Left lung (tissue), 14 donors: Measurements from ENCODE around the gene GET4. TPM values are rescaled to one million over a fixed set of nuclear protein-coding genes. Genes with fewer than 3 reads are reported as not detected.
A peak's percentile ranks its signal among the peaks of the same experiment; 100 is the strongest.

Experiments
- ATAC-seq: fragments of 200-7000 bp; cut with Tn5 transposase; one replicate; pipeline ENCODE4 v1.9.1; 2020; ENCODE audit warnings: moderate library complexity
- DNase-seq, 4 donors: peaks; one replicate each; pipeline ENCODE4 v3.0.0-alpha.2; 2013 to 2020
- H3K27ac ChIP-seq, 2 donors: fragments of 200-600 bp; sonication (generic) in 1 of 2; one replicate each; pipeline versions ENCODE4 v1.5.0 to v1.8.0; 2020 to 2021
- H3K27me3 ChIP-seq, 2 donors: fragments of 200-600 bp; sonication (generic) in 1 of 2; one replicate each; pipeline versions ENCODE4 v1.5.0 to v1.8.0; 2020 to 2021
- H3K36me3 ChIP-seq, 2 donors: fragments of 200-600 bp; sonication (generic) in 1 of 2; one replicate each; pipeline versions ENCODE4 v1.5.0 to v1.8.0; 2020 to 2021
- H3K4me1 ChIP-seq, 2 donors: fragments of 200-600 bp; one replicate each; pipeline ENCODE4 v1.8.0; 2021
- H3K4me3 ChIP-seq, 2 donors: fragments of 200-600 bp; sonication (generic) in 1 of 2; one replicate each; pipeline versions ENCODE4 v1.5.0 to v1.8.0; 2020 to 2021; ENCODE audit warnings: mild to moderate bottlenecking in 1 of 2
- H3K9me3 ChIP-seq, 2 donors: fragments of 200-600 bp; sonication (generic) in 1 of 2; one replicate each; pipeline versions ENCODE4 v1.5.0 to v1.8.0; 2020 to 2021
- intact Hi-C, 2 donors: fragments of 100-400 bp; cut with DNase I; formaldehyde crosslinking; loops; one replicate each; pipeline versions ENCODE4 v1.11.2 to v1.14.2; 2022
- long read RNA-seq, 12 donors: library from polyadenylated mRNA in 2 of 12; unstranded in 2 of 12; transcript quantifications; one replicate each; pipeline ENCODE4 v2.0.0 and lab custom pipeline, GENCODE V29; 2019 to 2026
- polyA plus RNA-seq, 6 donors: library from polyadenylated mRNA; unstranded; fragments of 120-200 nt; gene quantifications; one replicate each; pipeline ENCODE4 v1.2.1, GENCODE V29; 2013; ENCODE audit not compliant: insufficient read length in 6 of 6
- total RNA-seq, 2 donors: library from RNA; stranded (reverse); fragmentation: NEBNext Ultra II Directional; extraction: Animal tissue kit (Norgen Biotek cat#: 25700); gene quantifications; one replicate each; pipeline ENCODE4 v1.2.1, GENCODE V29; 2021
- TF ChIP-seq, protein P1 (sequence below), 2 donors: fragments of 200-600 bp; sonication (generic) in 1 of 2; IDR thresholded peaks; one replicate each; pipeline versions ENCODE4 v1.5.0 to v1.8.0; 2021; ENCODE audit warnings: antibody characterized with exemption in 2 of 2
- donor health status: DM: no; HTN: yes; CAD: no.
- donor health status: DM: no; HTN: no; CAD: no.

GET4 gene, protein sequence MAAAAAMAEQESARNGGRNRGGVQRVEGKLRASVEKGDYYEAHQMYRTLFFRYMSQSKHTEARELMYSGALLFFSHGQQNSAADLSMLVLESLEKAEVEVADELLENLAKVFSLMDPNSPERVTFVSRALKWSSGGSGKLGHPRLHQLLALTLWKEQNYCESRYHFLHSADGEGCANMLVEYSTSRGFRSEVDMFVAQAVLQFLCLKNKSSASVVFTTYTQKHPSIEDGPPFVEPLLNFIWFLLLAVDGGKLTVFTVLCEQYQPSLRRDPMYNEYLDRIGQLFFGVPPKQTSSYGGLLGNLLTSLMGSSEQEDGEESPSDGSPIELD
- total RNA-seq (10 to 100 TPM; 30.1 to 31.6 TPM), polyA plus RNA-seq (10 to 100 TPM; 25.0 to 39.0 (median 31.1) TPM)
- long read RNA-seq, donor 1, full-length matches to known transcripts: 28 of 28 reads
- long read RNA-seq, donor 1, partial matches to known transcripts: 0 of 28 reads
- long read RNA-seq, donor 1, other reads (novel, unspliced or antisense): 0 of 28 reads
- long read RNA-seq, donor 2, full-length matches to known transcripts: 16 of 16 reads
- long read RNA-seq, donor 2, partial matches to known transcripts: 0 of 16 reads
- long read RNA-seq, donor 2, other reads (novel, unspliced or antisense): 0 of 16 reads
- long read RNA-seq, donor 3, full-length matches to known transcripts: 14 of 14 reads
- long read RNA-seq, donor 3, partial matches to known transcripts: 0 of 14 reads
- long read RNA-seq, donor 3, other reads (novel, unspliced or antisense): 0 of 14 reads
- long read RNA-seq, donor 4, transcript GET4-201 (9 exons, 2,090 nt): major isoform, 25 of 27 reads
- long read RNA-seq, donor 4, partial matches to known transcripts: 1 of 27 reads
- long read RNA-seq, donor 4, other reads (novel, unspliced or antisense): 1 of 27 reads
- long read RNA-seq, donor 5, transcript GET4-201 (9 exons, 2,090 nt): major isoform, 12 of 12 reads
- long read RNA-seq, donor 5, partial matches to known transcripts: 0 of 12 reads
- long read RNA-seq, donor 5, other reads (novel, unspliced or antisense): 0 of 12 reads
- long read RNA-seq, donor 6, full-length matches to known transcripts: 25 of 25 reads
- long read RNA-seq, donor 6, partial matches to known transcripts: 0 of 25 reads
- long read RNA-seq, donor 6, other reads (novel, unspliced or antisense): 0 of 25 reads
- long read RNA-seq, donor 7, full-length matches to known transcripts: 8 of 8 reads
- long read RNA-seq, donor 7, partial matches to known transcripts: 0 of 8 reads
- long read RNA-seq, donor 7, other reads (novel, unspliced or antisense): 0 of 8 reads
- long read RNA-seq, donor 8, transcript GET4-201 (9 exons, 2,090 nt): major isoform, 20 of 20 reads
- long read RNA-seq, donor 8, partial matches to known transcripts: 0 of 20 reads
- long read RNA-seq, donor 8, other reads (novel, unspliced or antisense): 0 of 20 reads
- long read RNA-seq, donor 9: 0 reads
- long read RNA-seq, donor 10, transcript GET4-201 (9 exons, 2,090 nt): major isoform, 50 of 54 reads
- long read RNA-seq, donor 10, partial matches to known transcripts: 4 of 54 reads
- long read RNA-seq, donor 10, other reads (novel, unspliced or antisense): 0 of 54 reads
- long read RNA-seq, donor 11, full-length matches to known transcripts: 28 of 28 reads
- long read RNA-seq, donor 11, partial matches to known transcripts: 0 of 28 reads
- long read RNA-seq, donor 11, other reads (novel, unspliced or antisense): 0 of 28 reads
- long read RNA-seq, donor 12, full-length matches to known transcripts: 18 of 18 reads
- long read RNA-seq, donor 12, partial matches to known transcripts: 0 of 18 reads
- long read RNA-seq, donor 12, other reads (novel, unspliced or antisense): 0 of 18 reads

DNA sequence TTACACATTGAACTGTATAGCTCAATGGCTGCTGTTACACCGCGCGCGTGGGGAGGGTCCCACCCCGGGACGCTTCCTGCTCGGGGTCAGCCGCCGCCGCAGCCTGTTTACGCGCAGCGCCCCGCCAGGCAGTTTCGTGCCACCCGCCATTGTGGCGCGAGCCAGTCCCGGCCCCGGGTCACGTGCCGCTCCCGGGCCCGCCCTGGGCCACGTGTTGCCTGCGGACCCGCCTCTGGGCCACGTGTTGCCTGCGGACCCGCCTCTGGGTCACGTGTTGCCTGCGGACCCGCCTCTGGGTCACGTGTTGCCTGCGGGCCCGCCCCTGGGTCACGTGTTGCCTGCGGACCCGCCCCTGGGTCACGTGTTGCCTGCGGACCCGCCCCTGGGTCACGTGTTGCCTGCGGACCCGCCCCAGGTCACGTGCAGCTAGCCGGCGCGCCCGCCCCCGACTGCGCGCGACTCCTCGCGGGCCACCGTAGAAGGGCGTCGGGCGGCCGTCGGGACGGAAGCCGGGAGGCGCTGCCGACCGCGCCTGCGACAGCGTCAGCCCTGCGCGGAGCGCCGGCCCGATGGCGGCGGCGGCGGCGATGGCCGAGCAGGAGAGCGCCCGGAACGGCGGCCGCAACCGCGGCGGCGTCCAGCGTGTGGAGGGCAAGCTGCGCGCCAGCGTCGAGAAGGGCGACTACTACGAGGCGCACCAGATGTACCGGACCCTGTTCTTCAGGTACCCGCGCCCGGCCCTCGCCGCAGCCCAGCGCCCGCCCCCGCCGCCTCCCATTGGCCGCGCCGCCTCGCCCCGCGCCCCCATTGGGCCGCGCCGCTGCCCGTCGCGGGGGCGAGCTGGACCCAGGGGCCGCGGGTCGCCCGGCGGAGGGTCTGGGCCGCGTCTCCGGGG, at the start of gene GET4:
GET4 (plus strand) TSS at position 478 of the 895 bp plus-strand sequence; CDS start at position 570, 92 bp downstream.
- H3K4me1 ChIP-seq: peaks cover 12 to 50% of the 10 kb centered on the region in 2 donors
- DNase-seq (peak; percentile 94 to 98 (median 96)), ATAC-seq (peak; percentile 77)
- H3K4me3 ChIP-seq: peak within 1 kb of the TSS; percentile 78 to 85
- intact Hi-C loops: no loop called here
- H3K36me3 ChIP-seq: peaks cover 0 to 26% of the 10 kb centered on the region in 2 donors
- TF ChIP-seq, protein P1, sequence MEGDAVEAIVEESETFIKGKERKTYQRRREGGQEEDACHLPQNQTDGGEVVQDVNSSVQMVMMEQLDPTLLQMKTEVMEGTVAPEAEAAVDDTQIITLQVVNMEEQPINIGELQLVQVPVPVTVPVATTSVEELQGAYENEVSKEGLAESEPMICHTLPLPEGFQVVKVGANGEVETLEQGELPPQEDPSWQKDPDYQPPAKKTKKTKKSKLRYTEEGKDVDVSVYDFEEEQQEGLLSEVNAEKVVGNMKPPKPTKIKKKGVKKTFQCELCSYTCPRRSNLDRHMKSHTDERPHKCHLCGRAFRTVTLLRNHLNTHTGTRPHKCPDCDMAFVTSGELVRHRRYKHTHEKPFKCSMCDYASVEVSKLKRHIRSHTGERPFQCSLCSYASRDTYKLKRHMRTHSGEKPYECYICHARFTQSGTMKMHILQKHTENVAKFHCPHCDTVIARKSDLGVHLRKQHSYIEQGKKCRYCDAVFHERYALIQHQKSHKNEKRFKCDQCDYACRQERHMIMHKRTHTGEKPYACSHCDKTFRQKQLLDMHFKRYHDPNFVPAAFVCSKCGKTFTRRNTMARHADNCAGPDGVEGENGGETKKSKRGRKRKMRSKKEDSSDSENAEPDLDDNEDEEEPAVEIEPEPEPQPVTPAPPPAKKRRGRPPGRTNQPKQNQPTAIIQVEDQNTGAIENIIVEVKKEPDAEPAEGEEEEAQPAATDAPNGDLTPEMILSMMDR (IDR thresholded peaks at IDR 0.05): peak; percentile 20 to 22
- H3K27ac ChIP-seq: peak within 1 kb of the TSS; percentile 78 to 79
- H3K27me3 ChIP-seq: no peaks in the 10 kb centered on the region
- no peaks in the 10 kb centered on the region for H3K9me3 ChIP-seq

DNA sequence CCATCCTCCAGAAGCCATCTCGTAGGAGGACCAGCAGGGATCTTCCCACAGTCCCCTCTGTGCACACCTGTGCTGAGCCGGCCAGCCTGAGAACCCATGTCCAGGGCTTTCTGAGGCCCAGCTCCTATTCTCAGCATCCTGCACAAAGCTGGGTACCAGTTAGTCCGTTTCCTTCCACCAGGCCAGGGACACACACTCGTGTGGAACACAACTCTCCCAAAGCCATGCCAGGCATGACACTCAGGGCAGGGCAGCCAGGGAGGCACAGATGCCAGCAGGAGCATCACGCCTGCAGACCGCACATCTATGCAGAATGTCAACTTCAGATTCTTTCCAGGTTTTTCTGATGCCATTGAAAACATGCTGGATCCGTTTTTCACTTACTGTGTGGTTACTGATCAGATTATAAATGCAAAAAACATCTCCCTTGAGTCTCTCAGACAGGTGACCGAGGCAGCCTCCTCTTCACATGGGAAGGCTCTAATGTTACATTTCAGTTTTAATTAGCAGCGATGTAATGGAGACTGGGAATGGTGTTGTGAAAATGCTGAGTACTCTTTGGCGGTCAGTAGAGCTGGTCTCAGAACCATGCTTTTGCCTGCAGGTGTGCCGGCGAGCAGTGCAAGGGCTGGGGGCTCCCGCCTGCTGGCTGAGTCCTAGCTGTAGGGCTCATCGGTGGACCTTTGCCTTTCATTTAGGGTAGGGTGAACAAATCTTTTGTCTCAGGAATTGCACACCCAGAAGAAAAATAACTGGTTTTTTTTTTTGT, 47.4 kb upstream of the GET4 start:
- DNase-seq: peak in 1 of 4 donors; percentile 49
- H3K4me3 ChIP-seq: no peak overlapping the region
- TF ChIP-seq, protein P1 (IDR thresholded peaks at IDR 0.05): no peak
- no peaks in the 10 kb centered on the region for H3K27me3 ChIP-seq
- intact Hi-C loops: no loop called here
- H3K27ac ChIP-seq: no peak overlapping the region
- ATAC-seq: no peak
- H3K36me3 ChIP-seq: no peaks in the 10 kb centered on the region
- no peaks in the 10 kb centered on the region for H3K9me3 ChIP-seq
- H3K4me1 ChIP-seq: peaks cover 14 to 59% of the 10 kb centered on the region in 2 donors

DNA sequence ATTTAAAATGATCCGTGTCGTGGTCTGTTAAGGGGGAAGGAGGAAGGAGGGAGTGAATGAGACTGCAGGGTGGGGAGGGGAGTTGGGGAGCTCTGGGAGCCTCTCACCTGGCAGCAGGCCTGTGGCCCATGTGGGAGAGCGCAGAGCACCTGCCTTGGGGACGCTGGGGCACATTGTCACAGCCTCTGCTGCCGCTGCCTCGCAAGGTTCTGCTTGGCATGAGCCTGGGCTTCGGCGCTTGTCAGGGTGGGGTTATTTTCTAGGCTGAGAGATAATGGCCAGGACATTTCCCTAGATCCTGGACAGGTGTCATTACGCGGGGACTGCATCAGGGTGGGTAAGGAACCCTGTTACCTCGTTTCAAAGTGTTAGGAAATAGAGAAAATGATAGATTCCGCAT, 46.3 kb upstream of the GET4 start:
- Histone ChIP-seq H3K27ac (peak overlapping the region; percentile 90 to 94), H3K27me3 (no peaks in the 10 kb centered on the region), H3K36me3 (peaks cover 0 to 6% of the 10 kb centered on the region in 2 donors), H3K4me1 (peaks cover 12 to 49% of the 10 kb centered on the region in 2 donors), H3K4me3 (no peak overlapping the region), H3K9me3 (no peaks in the 10 kb centered on the region)
- TF ChIP-seq, protein P1 (IDR thresholded peaks at IDR 0.05): no peak
- peak in 1 of 4 donors; percentile 63 for DNase-seq
- ATAC-seq: no peak
- intact Hi-C loops: no loop called here
